ENCODE data around the gene MKX.

The MKX gene

GRCh38 chr10:27742195-27743011, 3.2 kb downstream of the MKX start:
- peak; percentile 26 to 78 (median 55) for DNase-seq (ENCODE audit: low read depth in 3 of 3, low spot score in 1 of 3)

DNA sequence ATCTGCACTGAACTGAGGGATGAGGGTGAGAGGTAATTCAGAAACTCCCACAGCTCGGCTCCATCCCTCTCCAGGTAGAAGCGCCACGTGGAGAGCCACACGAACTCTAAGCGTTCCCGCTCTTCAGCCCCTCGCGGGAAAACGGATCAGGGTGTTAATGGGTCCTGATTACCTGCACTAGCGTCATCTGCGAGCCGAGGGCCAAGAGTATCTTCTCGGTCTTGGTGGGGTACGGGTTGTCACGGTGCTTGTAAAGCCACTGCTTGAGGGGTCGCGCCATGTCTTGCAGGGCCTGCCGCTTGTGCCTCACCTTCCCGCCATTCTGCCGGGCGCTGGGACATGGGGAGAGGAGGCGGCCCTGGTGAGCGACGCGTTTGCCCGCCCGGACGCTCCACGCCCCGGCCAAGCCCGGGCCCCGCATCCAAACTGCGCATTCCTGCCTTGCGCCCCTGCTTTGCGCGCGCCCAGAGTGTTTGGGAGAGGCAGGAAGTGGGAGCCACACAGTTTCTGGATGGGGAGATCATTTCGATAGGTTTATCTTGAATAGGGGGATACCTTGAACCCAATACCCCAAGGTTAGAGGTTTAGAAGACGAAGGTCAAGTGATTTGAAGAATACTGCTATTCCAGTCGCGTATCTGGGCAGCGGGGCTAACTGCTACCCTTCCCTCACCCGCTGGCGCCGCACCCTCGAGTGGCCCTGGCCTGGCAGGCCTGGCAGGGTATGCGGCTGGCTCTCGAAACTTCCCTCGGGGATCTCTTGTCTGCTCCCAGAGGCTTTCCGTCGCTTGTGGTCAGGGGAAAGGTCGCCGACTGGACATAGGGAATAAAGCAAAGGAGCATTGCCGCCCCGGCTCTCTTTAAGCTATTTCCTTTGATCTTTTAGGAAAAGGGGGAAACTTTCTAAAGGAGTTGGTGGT, 4.2 kb downstream of the MKX start:
- DNase-seq (ENCODE audit: low read depth in 3 of 3, low spot score in 1 of 3) = peak in 1 of 3 donors; percentile 3

DNA sequence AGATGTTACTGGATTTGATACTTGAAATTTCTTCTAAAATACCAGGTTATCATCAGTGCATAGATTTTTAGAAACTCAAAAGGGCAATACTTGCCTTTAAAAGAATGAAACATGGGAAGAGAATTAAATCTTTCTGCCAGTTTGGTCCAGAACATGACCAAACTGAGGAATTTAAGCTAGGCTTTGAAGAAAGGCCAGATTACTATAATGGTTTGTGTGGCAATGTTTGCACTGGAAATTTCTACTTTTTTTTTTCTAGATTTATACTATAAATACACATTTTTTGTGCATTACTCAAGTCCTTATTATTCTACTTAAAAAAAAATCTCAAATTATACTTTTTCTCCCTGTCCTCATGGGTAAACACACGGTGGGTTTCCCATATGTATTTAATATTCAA, 9.2 kb downstream of the MKX start:
- DNase-seq (ENCODE audit: low read depth in 3 of 3, low spot score in 1 of 3) = no peak

GRCh38 chr10:27730041-27730440, 15.6 kb downstream of the MKX start:
- no peak for DNase-seq (ENCODE audit: low read depth in 3 of 3, low spot score in 1 of 3)

GRCh38 chr10:27728338-27728737, 17.3 kb downstream of the MKX start:
- DNase-seq (ENCODE audit: low read depth in 3 of 3, low spot score in 1 of 3) = no peak

DNA sequence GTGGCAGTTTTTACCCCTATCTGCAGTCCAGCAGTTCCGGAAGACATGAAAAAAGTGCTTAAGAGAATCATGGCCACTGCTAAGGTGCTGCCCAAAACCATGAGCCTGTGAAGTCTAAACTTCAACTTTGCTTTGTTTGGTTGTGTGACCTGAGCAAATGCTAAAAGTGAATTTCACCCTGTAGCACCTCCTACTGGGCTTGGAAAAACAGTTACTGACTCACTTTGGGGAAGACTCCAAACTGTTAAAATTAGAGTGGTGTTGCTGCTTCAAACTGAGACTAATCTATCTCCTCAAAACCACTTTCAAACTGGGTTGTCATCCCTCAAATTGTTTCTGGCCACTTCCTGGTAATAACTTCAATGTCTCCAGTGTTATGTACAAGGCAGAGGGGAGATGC, 21.3 kb downstream of the MKX start:
- no peak for DNase-seq (ENCODE audit: low read depth in 3 of 3, low spot score in 1 of 3)

GRCh38 chr10:27723436-27723835, 22.2 kb downstream of the MKX start:
- no peak for DNase-seq (ENCODE audit: low read depth in 3 of 3, low spot score in 1 of 3)

GRCh38 chr10:27720529-27720928, 25.1 kb downstream of the MKX start:
- DNase-seq (ENCODE audit: low read depth in 3 of 3, low spot score in 1 of 3) = no peak

DNA sequence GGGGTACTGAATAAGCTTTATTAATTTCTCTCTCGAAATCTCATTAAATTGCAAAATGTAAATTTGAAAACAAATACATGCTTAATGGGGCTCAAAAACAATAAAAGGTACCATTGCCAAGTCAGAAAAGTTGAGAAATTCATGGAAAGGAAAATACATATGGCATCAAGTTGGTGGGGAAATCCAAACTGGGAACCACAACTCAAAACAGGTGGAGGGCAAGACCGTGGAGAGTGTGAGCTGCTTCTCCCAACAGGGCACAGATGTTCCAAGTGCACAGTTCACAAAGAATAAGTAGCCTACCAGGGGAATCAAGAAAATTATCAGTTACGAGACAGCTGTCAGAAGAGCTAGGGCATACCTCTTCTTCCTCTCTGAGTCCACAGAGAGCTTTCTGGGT, 26.6 kb downstream of the MKX start:
- no peak for DNase-seq (ENCODE audit: low read depth in 3 of 3, low spot score in 1 of 3)

- DNase-seq (ENCODE audit: low read depth in 3 of 3, low spot score in 1 of 3) = no peak
Measured at GRCh38 chr10:27717861-27718260, 27.8 kb downstream of the MKX start.

GRCh38 chr10:27717224-27717623, 28.4 kb downstream of the MKX start:
- no peak for DNase-seq (ENCODE audit: low read depth in 3 of 3, low spot score in 1 of 3)

GRCh38 chr10:27716521-27716920, 29.1 kb downstream of the MKX start:
- no peak for DNase-seq (ENCODE audit: low read depth in 3 of 3, low spot score in 1 of 3)

DNA sequence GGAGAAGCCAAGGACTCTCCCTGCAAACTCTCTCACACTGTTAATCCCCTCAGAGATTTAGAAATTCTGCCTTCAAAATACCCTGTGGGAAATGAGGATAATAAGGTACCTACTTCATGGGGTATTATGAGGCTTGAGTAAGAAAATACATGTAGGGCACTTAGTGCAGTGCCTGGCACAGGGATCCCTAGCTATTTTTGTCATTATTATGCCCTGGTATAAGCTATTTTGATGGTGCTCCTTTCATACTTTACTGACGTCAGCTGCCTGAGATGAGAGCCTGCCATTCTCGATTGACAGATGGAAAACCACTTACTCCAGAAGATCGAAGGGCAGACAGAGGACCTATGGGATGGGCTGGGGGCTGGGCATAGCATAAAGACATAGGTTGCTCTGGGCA, 30.1 kb downstream of the MKX start:
- no peak for DNase-seq (ENCODE audit: low read depth in 3 of 3, low spot score in 1 of 3)

GRCh38 chr10:27714349-27714748, 31.3 kb downstream of the MKX start:
- no peak for DNase-seq (ENCODE audit: low read depth in 3 of 3, low spot score in 1 of 3)

DNA sequence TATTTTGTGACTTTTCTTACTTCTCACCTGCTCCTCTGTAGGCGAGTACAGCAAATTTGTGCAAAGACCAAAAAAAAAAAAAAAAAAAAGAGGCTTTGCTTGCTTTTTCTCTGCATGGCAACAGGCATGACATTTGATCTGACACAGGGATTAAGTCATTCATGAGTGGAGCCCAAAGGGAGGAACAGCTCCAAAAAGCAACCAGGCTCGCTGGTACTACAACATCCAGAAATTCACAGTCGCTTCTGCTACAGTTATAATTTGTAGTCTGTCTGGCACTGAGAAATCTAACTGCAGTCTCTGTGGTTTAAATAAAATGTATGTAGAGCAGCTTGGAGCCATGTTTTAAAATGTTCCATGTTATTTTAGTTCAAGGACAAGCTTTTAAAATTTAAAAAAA, 31.7 kb downstream of the MKX start:
- no peak for DNase-seq (ENCODE audit: low read depth in 3 of 3, low spot score in 1 of 3)

DNA sequence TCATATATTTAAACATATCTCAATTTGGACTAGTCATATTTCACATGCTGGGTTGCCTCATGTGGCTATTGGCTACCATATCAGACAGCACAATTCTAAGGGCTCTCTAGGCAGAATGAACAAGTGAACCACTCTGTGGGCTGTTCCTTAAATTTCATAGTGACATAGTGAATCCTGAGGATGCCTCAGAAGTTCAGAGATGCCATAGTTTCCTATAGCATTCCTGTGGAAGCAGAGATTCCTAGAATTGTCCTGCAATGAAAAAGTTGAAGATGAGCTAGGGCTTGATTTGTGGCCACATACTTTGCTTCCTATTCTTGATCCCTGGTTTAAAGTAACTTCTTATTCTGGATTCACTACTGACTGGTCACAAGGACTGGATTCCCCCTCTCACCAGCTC, 35.6 kb downstream of the MKX start:
- no peak for DNase-seq (ENCODE audit: low read depth in 3 of 3, low spot score in 1 of 3)

DNA sequence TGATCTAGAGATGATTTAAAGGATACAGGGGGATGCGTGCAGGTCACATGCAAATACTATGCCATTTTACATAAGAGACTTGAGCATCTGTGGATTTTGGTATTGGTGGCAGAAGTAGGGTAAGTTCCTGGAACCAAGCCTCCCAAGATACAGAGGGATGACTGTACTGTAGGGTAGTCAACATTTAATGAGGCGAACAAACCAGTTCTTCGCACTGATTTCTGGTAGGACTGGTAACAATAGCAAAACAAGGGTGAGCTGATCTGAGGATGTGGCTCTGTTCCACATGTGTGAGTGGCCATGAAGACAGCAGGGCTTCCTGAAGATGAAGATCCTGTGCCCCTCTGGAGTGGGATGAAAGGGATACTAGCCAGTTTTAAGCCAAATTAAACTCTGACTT, 36.3 kb downstream of the MKX start:
- no peak for DNase-seq (ENCODE audit: low read depth in 3 of 3, low spot score in 1 of 3)

DNA sequence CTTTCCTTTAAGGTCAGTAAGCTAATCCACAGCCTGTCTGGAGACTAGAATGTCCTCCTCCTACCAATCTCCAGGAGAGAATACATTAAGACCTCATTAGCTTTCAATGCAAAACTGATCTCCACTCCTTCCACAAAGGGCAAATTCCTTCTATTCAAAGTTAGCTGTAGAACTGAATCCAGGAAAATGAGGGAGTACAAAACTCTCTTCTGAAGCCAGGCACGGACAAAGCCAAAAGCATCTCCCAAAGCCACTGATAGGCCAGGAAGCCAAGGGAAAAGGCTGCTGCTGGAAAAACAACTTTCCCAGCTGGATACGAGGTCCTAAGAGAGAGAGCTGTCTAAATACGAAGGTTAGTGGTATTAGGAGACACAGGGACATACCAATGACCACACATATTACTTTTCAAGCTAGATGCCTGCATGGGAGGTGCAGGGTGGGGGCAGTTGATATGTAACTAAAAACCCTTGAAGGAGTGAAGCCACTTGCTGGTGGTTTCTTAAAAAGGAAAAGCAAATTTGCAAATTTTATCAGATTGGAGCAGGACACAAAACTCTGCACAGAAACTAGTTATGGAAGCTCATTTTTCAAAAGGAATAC, 43.6 kb downstream of the MKX start:
- DNase-seq (ENCODE audit: low read depth in 3 of 3, low spot score in 1 of 3) = no peak

DNA sequence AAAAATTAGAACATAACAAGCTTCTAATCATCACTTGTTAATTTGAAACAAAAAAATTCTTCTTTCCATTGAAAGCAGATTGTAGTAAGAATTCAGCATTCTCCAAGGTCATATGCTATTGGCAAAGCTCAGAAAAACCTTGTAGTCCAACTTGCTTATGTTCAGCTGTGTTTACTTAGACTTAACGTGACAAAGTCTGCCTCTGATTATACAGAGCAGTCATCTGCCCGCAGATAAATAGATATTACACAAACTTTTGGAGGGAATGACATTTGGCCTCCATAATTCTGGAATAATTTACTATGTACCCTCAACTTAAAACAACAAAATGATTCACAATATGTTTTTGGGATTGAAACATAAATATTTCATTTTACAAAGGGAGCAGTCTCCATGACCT, 45.8 kb downstream of the MKX start:
- no peak for DNase-seq (ENCODE audit: low read depth in 3 of 3, low spot score in 1 of 3)

DNA sequence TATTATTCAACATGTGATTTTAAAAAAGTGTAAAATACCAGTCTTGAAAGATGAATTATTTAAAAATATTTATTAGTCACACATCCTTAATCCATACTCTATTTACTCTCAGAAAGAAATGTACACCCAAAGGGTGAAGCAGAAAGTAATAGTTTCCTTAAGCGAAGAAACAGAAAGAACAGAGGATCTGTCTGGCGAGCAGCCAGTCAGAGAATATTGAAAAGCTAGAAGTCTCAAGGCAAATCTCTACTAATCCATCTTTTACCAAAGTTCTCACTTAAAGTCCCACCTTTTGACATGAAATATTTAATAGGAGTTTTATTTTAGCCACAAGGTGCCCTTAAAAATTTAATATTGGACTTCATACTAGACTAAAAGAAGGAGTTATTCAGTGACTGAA, 46.7 kb downstream of the MKX start:
- DNase-seq (ENCODE audit: low read depth in 3 of 3, low spot score in 1 of 3) = no peak

DNA sequence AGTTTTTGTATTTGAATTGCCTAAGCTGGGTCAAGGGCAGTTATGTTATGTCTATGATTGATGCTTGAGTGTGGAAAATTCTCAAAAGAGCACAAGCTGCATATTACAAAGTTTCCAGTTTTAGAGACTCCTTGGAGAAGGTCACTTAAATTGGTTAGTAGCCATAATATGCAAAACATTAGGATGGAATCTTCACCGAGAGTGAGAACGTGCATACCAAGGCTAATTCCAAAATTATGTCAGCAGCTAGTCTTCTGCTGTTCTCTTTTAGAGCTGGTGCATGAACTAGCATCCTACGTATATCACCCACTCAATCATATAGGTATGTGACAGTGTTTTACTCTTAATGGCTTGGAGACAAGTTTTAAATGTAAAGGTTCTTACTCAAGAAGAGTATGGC, 49.2 kb downstream of the MKX start:
- no peak for DNase-seq (ENCODE audit: low read depth in 3 of 3, low spot score in 1 of 3)

- no peak for DNase-seq (ENCODE audit: low read depth in 3 of 3, low spot score in 1 of 3)
Measured at GRCh38 chr10:27695706-27696105, 49.9 kb downstream of the MKX start.
